A204.1 (cell line): ENCODE data around the gene XPOT.
"Not testable (repeated sequence)": the region's sequence is repeated elsewhere in the genome, so short reads cannot be mapped to it uniquely, and the experiment has no call there.

Source experiments
- FAIRE-seq: peaks from 2 replicates; lab custom pipeline; 2012; peaks lifted over from hg19 to GRCh38; lab: Jason Lieb, UNC

Gene XPOT

GRCh38 chr12:64403707-64404469 is at the start of gene XPOT:
Gene XPOT (plus strand): TSS chr12:64404392. CDS start chr12:64410036, 5,644 bp downstream.
- no peak for FAIRE-seq

- FAIRE-seq = not testable (repeated sequence)
Observed at GRCh38 chr12:64356209-64356608, 48.0 kb upstream of the XPOT start.

- not testable (repeated sequence) for FAIRE-seq
Observed at GRCh38 chr12:64361173-64361572, 43.0 kb upstream of the XPOT start.

GRCh38 chr12:64362721-64363305 is 41.4 kb upstream of the XPOT start:
- no peak for FAIRE-seq

GRCh38 chr12:64383675-64384074 is 20.5 kb upstream of the XPOT start:
- FAIRE-seq = no peak

GRCh38 chr12:64385019-64385418 is 19.2 kb upstream of the XPOT start:
- no peak for FAIRE-seq

GRCh38 chr12:64385468-64385867 is 18.7 kb upstream of the XPOT start:
- FAIRE-seq = no peak

GRCh38 chr12:64387197-64387816 is 16.9 kb upstream of the XPOT start:
- FAIRE-seq = no peak

GRCh38 chr12:64389154-64389553 is 15.0 kb upstream of the XPOT start:
- no peak for FAIRE-seq

GRCh38 chr12:64390275-64390851 is 13.8 kb upstream of the XPOT start, which contains the start of gene C12orf56:
Gene C12orf56 (minus strand): TSS chr12:64390758. CDS start chr12:64390565, 193 bp downstream.
- FAIRE-seq = no peak

- FAIRE-seq = no peak
Observed at GRCh38 chr12:64392221-64392620, 12.0 kb upstream of the XPOT start.

- FAIRE-seq = no peak
Observed at GRCh38 chr12:64395739-64396138, 8.5 kb upstream of the XPOT start.

GRCh38 chr12:64400041-64400440 is 4.2 kb upstream of the XPOT start:
- FAIRE-seq = no peak

GRCh38 chr12:64402181-64402580 is 2.0 kb upstream of the XPOT start:
- FAIRE-seq = no peak

GRCh38 chr12:64404470-64405256 is 471 bp downstream of the XPOT start:
- no peak for FAIRE-seq

GRCh38 chr12:64407342-64408223 is 3.4 kb downstream of the XPOT start:
- no peak for FAIRE-seq

GRCh38 chr12:64411427-64411826 is 7.2 kb downstream of the XPOT start:
- no peak for FAIRE-seq

GRCh38 chr12:64412459-64412858 is 8.3 kb downstream of the XPOT start:
- FAIRE-seq = no peak

GRCh38 chr12:64413884-64414283 is 9.7 kb downstream of the XPOT start:
- FAIRE-seq = no peak

GRCh38 chr12:64418209-64418608 is 14.0 kb downstream of the XPOT start:
- no peak for FAIRE-seq

GRCh38 chr12:64419696-64420095 is 15.5 kb downstream of the XPOT start:
- FAIRE-seq = no peak
